HAP-1 (cell line): Measurements from ENCODE around the gene PIK3CB.
"Not testable (repeated sequence)": the region's sequence is repeated elsewhere in the genome, so short reads cannot be mapped to it uniquely, and the experiment has no call there.

Source experiments
- DNase-seq, 2 experiments: peaks; one replicate each; pipeline ENCODE4 v3.0.0-alpha.2; 2016 to 2020; ENCODE audit warnings: low spot score in 2 of 2
- H3K27me3 ChIP-seq: fragments of 250-450 bp; sonication (Bioruptor Pico); 2 replicates; pipeline ENCODE4 v1.5.1; 2020; ENCODE audit warnings: low read depth, mild to moderate bottlenecking, moderate library complexity
- H3K36me3 ChIP-seq: fragments of 250-450 bp; sonication (Bioruptor Pico); replicated peaks from 2 replicates; pipeline ENCODE4 v1.5.1; 2020; ENCODE audit warnings: mild to moderate bottlenecking
- H3K4me1 ChIP-seq: fragments of 250-450 bp; sonication (Bioruptor Pico); 2 replicates; pipeline ENCODE4 v1.5.1; 2020; ENCODE audit warnings: mild to moderate bottlenecking
- H3K4me3 ChIP-seq: fragments of 250-450 bp; sonication (Bioruptor Pico); 2 replicates; pipeline ENCODE4 v1.5.1; 2020; ENCODE audit warnings: mild to moderate bottlenecking, moderate library complexity
- H3K9me3 ChIP-seq: fragments of 250-450 bp; sonication (Bioruptor Pico); 2 replicates; pipeline ENCODE4 v1.5.1; 2020; ENCODE audit warnings: mild to moderate bottlenecking, moderate library complexity
- in situ Hi-C: fragments of 300-500 bp; cut with MboI; formaldehyde crosslinking; loops from 3 replicates; pipeline ENCODE4 v1.14.3; 2020; ENCODE audit warnings: low sequenced_read_pairs, inconsistent platforms, mixed read lengths

PIK3CB gene

GRCh38 chr3:138726042-138726441 is 108.7 kb downstream of the PIK3CB start:
- DNase-seq, in situ Hi-C loops, H3K36me3 ChIP-seq, H3K4me3 ChIP-seq, H3K9me3 ChIP-seq, H3K4me1 ChIP-seq, H3K27me3 ChIP-seq: not testable (repeated sequence)

- no peaks in the 10 kb centered on the region for H3K9me3 ChIP-seq
- H3K4me3 ChIP-seq: no peak overlapping the region
- peaks cover 8% of the 10 kb centered on the region; the same call in 1 of the 2 replicates for H3K4me1 ChIP-seq
- H3K36me3 ChIP-seq: no peaks in the 10 kb centered on the region
- H3K27me3 ChIP-seq: no peaks in the 10 kb centered on the region
- in situ Hi-C loops: no loop called here
- DNase-seq: no peak
Measured at GRCh38 chr3:138725116-138725515, 109.6 kb downstream of the PIK3CB start.

GRCh38 chr3:138724443-138724842 is 110.3 kb downstream of the PIK3CB start:
- in situ Hi-C loops: no loop called here
- peak; percentile 45 to 48 for DNase-seq
- H3K9me3 ChIP-seq: no peaks in the 10 kb centered on the region
- peaks cover 8% of the 10 kb centered on the region; the same call in 1 of the 2 replicates for H3K4me1 ChIP-seq
- H3K36me3 ChIP-seq: no peaks in the 10 kb centered on the region
- no peak overlapping the region for H3K4me3 ChIP-seq
- H3K27me3 ChIP-seq: no peaks in the 10 kb centered on the region

GRCh38 chr3:138718849-138719248 is 115.9 kb downstream of the PIK3CB start:
- Histone ChIP-seq H3K27me3 (no peaks in the 10 kb centered on the region), H3K9me3 (no peaks in the 10 kb centered on the region), H3K36me3 (no peaks in the 10 kb centered on the region), H3K4me1 (peaks cover 4% of the 10 kb centered on the region), H3K4me3 (no peak overlapping the region)
- no peak for DNase-seq
- in situ Hi-C loops: no loop called here

- H3K36me3 ChIP-seq: no peaks in the 10 kb centered on the region; the same call in 1 of the 2 replicates
- no peaks in the 10 kb centered on the region for H3K27me3 ChIP-seq
- no peak for DNase-seq
- H3K4me3 ChIP-seq: no peak overlapping the region
- H3K9me3 ChIP-seq: no peaks in the 10 kb centered on the region
- H3K4me1 ChIP-seq: peaks cover 4% of the 10 kb centered on the region
- in situ Hi-C loops: no loop called here
Measured at GRCh38 chr3:138717348-138717747, 117.4 kb downstream of the PIK3CB start.

- Histone ChIP-seq H3K9me3 (no peaks in the 10 kb centered on the region), H3K4me1 (no peaks in the 10 kb centered on the region), H3K36me3 (no peaks in the 10 kb centered on the region; the same call in 1 of the 2 replicates), H3K4me3 (no peak overlapping the region), H3K27me3 (no peaks in the 10 kb centered on the region)
- in situ Hi-C loops: no loop called here
- DNase-seq: no peak
Measured at GRCh38 chr3:138712086-138712485, 122.6 kb downstream of the PIK3CB start.

GRCh38 chr3:138705675-138706074 is 129.1 kb downstream of the PIK3CB start:
- Histone ChIP-seq H3K9me3 (no peaks in the 10 kb centered on the region), H3K4me1 (no peaks in the 10 kb centered on the region), H3K36me3 (no peaks in the 10 kb centered on the region; the same call in 1 of the 2 replicates), H3K27me3 (no peaks in the 10 kb centered on the region), H3K4me3 (no peak overlapping the region)
- no peak for DNase-seq
- in situ Hi-C loops: no loop called here

- Histone ChIP-seq H3K9me3 (no peaks in the 10 kb centered on the region), H3K4me3 (no peak overlapping the region), H3K27me3 (no peaks in the 10 kb centered on the region), H3K4me1 (no peaks in the 10 kb centered on the region), H3K36me3 (peaks cover 5% of the 10 kb centered on the region; the same call in 1 of the 2 replicates)
- in situ Hi-C loops: loop anchor here (5.0 kb wide), 1 partner anchor 220 kb away; no protein-coding TSS in a partner anchor
- no peak for DNase-seq
Measured at GRCh38 chr3:138696666-138697370, 137.9 kb downstream of the PIK3CB start.

GRCh38 chr3:138694287-138695007 is 140.3 kb downstream of the PIK3CB start:
- peaks cover 5% of the 10 kb centered on the region; the same call in 1 of the 2 replicates for H3K36me3 ChIP-seq
- no peak overlapping the region for H3K4me3 ChIP-seq
- no peaks in the 10 kb centered on the region for H3K27me3 ChIP-seq
- H3K4me1 ChIP-seq: no peaks in the 10 kb centered on the region
- no peaks in the 10 kb centered on the region for H3K9me3 ChIP-seq
- DNase-seq: no peak
- in situ Hi-C loops: loop anchor here (5.0 kb wide), 1 partner anchor 223 kb away; no protein-coding TSS in a partner anchor

GRCh38 chr3:138692152-138692551 is 142.6 kb downstream of the PIK3CB start:
- in situ Hi-C loops: no loop called here

GRCh38 chr3:138691351-138691750 is 143.4 kb downstream of the PIK3CB start:
- no peak for DNase-seq
- in situ Hi-C loops: no loop called here
- no peaks in the 10 kb centered on the region for H3K9me3 ChIP-seq
- H3K27me3 ChIP-seq: no peaks in the 10 kb centered on the region
- no peak overlapping the region for H3K4me3 ChIP-seq
- no peaks in the 10 kb centered on the region for H3K36me3 ChIP-seq
- no peaks in the 10 kb centered on the region for H3K4me1 ChIP-seq

More at GRCh38 chr3:138692152-138692551, 142.6 kb downstream of the PIK3CB start:
- Histone ChIP-seq H3K27me3 (no peaks in the 10 kb centered on the region), H3K4me3 (no peak overlapping the region), H3K4me1 (no peaks in the 10 kb centered on the region), H3K36me3 (no peaks in the 10 kb centered on the region), H3K9me3 (no peaks in the 10 kb centered on the region)
- DNase-seq: no peak

GRCh38 chr3:138690036-138690435 is 144.7 kb downstream of the PIK3CB start:
- DNase-seq: no peak
- in situ Hi-C loops: no loop called here
- H3K36me3 ChIP-seq: no peaks in the 10 kb centered on the region
- no peak overlapping the region for H3K4me3 ChIP-seq
- H3K4me1 ChIP-seq: no peaks in the 10 kb centered on the region
- H3K27me3 ChIP-seq: no peaks in the 10 kb centered on the region
- H3K9me3 ChIP-seq: no peaks in the 10 kb centered on the region

- Histone ChIP-seq H3K27me3 (no peaks in the 10 kb centered on the region), H3K36me3 (peaks cover 6% of the 10 kb centered on the region; the same call in 1 of the 2 replicates), H3K9me3 (no peaks in the 10 kb centered on the region), H3K4me3 (no peak overlapping the region), H3K4me1 (no peaks in the 10 kb centered on the region)
- in situ Hi-C loops: no loop called here
- no peak for DNase-seq
Measured at GRCh38 chr3:138688871-138689299, 145.8 kb downstream of the PIK3CB start.

- Histone ChIP-seq H3K4me1 (no peaks in the 10 kb centered on the region), H3K27me3 (no peaks in the 10 kb centered on the region), H3K4me3 (no peak overlapping the region), H3K9me3 (no peaks in the 10 kb centered on the region), H3K36me3 (peaks cover 6% of the 10 kb centered on the region; the same call in 1 of the 2 replicates)
- DNase-seq: no peak
- in situ Hi-C loops: no loop called here
Measured at GRCh38 chr3:138687236-138687635, 147.5 kb downstream of the PIK3CB start.
